Type B pancreatic cell (in vitro differentiated cells): ENCODE measurements around the gene PNRC1. TPM values are rescaled to one million over a fixed set of nuclear protein-coding genes. Genes with fewer than 3 reads are reported as not detected.

Experiments
- DNase-seq: peaks from one replicate; pipeline ENCODE4 v3.0.0; 2021; ENCODE audit warnings: mixed read lengths; ENCODE audit not compliant: unreplicated experiment; ENCODE audit errors: extremely low spot score
- H3K27ac Mint-ChIP-seq: 2 replicates; pipeline ENCODE4 v1.8.0; 2021; ENCODE audit warnings: mild to moderate bottlenecking, mixed read lengths
- H3K27me3 Mint-ChIP-seq: 2 replicates; pipeline ENCODE4 v1.8.0; 2021; ENCODE audit warnings: mixed read lengths
- H3K36me3 Mint-ChIP-seq: 2 replicates; pipeline ENCODE4 v1.8.0; 2021; ENCODE audit warnings: mixed read lengths
- H3K4me1 Mint-ChIP-seq: one replicate; pipeline ENCODE4 v1.8.0; 2021; ENCODE audit warnings: mixed read lengths; ENCODE audit not compliant: unreplicated experiment
- H3K4me3 Mint-ChIP-seq: 2 replicates; pipeline ENCODE4 v1.8.0; 2021; ENCODE audit warnings: mild to moderate bottlenecking, mixed read lengths
- H3K9me3 Mint-ChIP-seq: 2 replicates; pipeline ENCODE4 v1.8.0; 2021; ENCODE audit warnings: mixed read lengths
- CTCF ChIP-seq: fragments of 200-600 bp; sonication (generic); conservative IDR thresholded peaks from 2 replicates; pipeline ENCODE4 v1.5.0; 2021; ENCODE audit warnings: antibody characterized with exemption, mild to moderate bottlenecking
- total RNA-seq: library from RNA; stranded (reverse); gene quantifications from 2 replicates; pipeline ENCODE4 v1.2.1, GENCODE V29; 2021; ENCODE audit warnings: low replicate concordance

PNRC1 gene
- total RNA-seq, 1 donor from 2014 or later: 140 TPM

GRCh38 chr6:89045011-89045387 is 35.6 kb upstream of the PNRC1 start:
- DNase-seq: no peak
- H3K4me1 Mint-ChIP-seq: peaks cover 28% of the 10 kb centered on the region
- peak overlapping the region; percentile 67 for H3K27ac Mint-ChIP-seq
- no peaks in the 10 kb centered on the region for H3K36me3 Mint-ChIP-seq
- H3K4me3 Mint-ChIP-seq: no peak overlapping the region
- no peaks in the 10 kb centered on the region for H3K27me3 Mint-ChIP-seq
- no peaks in the 10 kb centered on the region for H3K9me3 Mint-ChIP-seq
- no peak for TF ChIP-seq CTCF

- DNase-seq: no peak
- no peak for TF ChIP-seq CTCF
- H3K4me1 Mint-ChIP-seq: peaks cover 28% of the 10 kb centered on the region
- no peaks in the 10 kb centered on the region for H3K27me3 Mint-ChIP-seq
- H3K4me3 Mint-ChIP-seq: no peak overlapping the region
- no peaks in the 10 kb centered on the region for H3K9me3 Mint-ChIP-seq
- H3K36me3 Mint-ChIP-seq: no peaks in the 10 kb centered on the region
- H3K27ac Mint-ChIP-seq: no peak overlapping the region
These were observed 35.0 kb upstream of the PNRC1 start for GRCh38 chr6:89045576-89045975.

- H3K27me3 Mint-ChIP-seq: no peaks in the 10 kb centered on the region
- peak overlapping the region; percentile 54 for H3K27ac Mint-ChIP-seq
- H3K4me1 Mint-ChIP-seq: peaks cover 28% of the 10 kb centered on the region
- TF ChIP-seq CTCF: no peak
- peak overlapping the region; percentile 3 for H3K4me3 Mint-ChIP-seq
- no peaks in the 10 kb centered on the region for H3K9me3 Mint-ChIP-seq
- no peak for DNase-seq
- no peaks in the 10 kb centered on the region for H3K36me3 Mint-ChIP-seq
These were observed 33.1 kb upstream of the PNRC1 start for GRCh38 chr6:89047473-89047872.

GRCh38 chr6:89048288-89048923 is 32.1 kb upstream of the PNRC1 start:
- Mint-ChIP-seq H3K4me3 (no peak overlapping the region), H3K27me3 (no peaks in the 10 kb centered on the region), H3K36me3 (no peaks in the 10 kb centered on the region), H3K4me1 (peaks cover 28% of the 10 kb centered on the region), H3K27ac (no peak overlapping the region), H3K9me3 (no peaks in the 10 kb centered on the region)
- no peak for DNase-seq
- TF ChIP-seq CTCF: no peak

GRCh38 chr6:89048985-89049384 is 31.6 kb upstream of the PNRC1 start:
- Mint-ChIP-seq H3K36me3 (no peaks in the 10 kb centered on the region), H3K27ac (no peak overlapping the region), H3K27me3 (no peaks in the 10 kb centered on the region), H3K4me1 (peaks cover 28% of the 10 kb centered on the region), H3K4me3 (no peak overlapping the region), H3K9me3 (peaks cover 1% of the 10 kb centered on the region)
- TF ChIP-seq CTCF: no peak
- no peak for DNase-seq

GRCh38 chr6:89050155-89050554 is 30.4 kb upstream of the PNRC1 start:
- Mint-ChIP-seq H3K27ac (no peak overlapping the region), H3K4me1 (peaks cover 21% of the 10 kb centered on the region), H3K27me3 (no peaks in the 10 kb centered on the region)

More at GRCh38 chr6:89050155-89050554, 30.4 kb upstream of the PNRC1 start:
- Mint-ChIP-seq H3K9me3 (peaks cover 4% of the 10 kb centered on the region), H3K36me3 (no peaks in the 10 kb centered on the region), H3K4me3 (no peak overlapping the region)
- no peak for TF ChIP-seq CTCF
- no peak for DNase-seq
